Frontal cortex (tissue), 4 donors: ENCODE data around the gene CRACR2B. TPM values are rescaled to one million over a fixed set of nuclear protein-coding genes. Genes with fewer than 3 reads are reported as not detected.

Experiments used
- DNase-seq, 2 donors: peaks; one replicate each; pipeline ENCODE4 v3.0.0; 2012; ENCODE audit warnings: low spot score in 2 of 2
- FAIRE-seq: peaks from 2 replicates; lab custom pipeline; 2012; peaks lifted over from hg19 to GRCh38; lab: Jason Lieb, UNC
- small RNA-seq: library from RNA; depleted of rRNA; stranded (forward); fragments of <200 nt; gene quantifications from one replicate; pipeline ENCODE3, GENCODE V24; 2014
- total RNA-seq: library from RNA; depleted of rRNA; stranded (reverse); fragments of >200 nt; gene quantifications from one replicate; pipeline ENCODE4 v1.2.3, GENCODE V29; 2014
- donor health status: control.
- donor health status: control.
- donor health status: control.

The CRACR2B gene
- total RNA-seq, 1 donor from 2014 or later: 0.82 TPM

GRCh38 chr11:877565-877964, 49.8 kb downstream of the CRACR2B start:
- DNase-seq (no peak), FAIRE-seq (no peak)

- no peak for FAIRE-seq
- DNase-seq: no peak
These were observed 52.7 kb downstream of the CRACR2B start for GRCh38 chr11:880447-880846.

Small RNAs within 50 kb of the gene (small RNA-seq; reads per million reads assigned to genes)
- gene SNORA52: not detected

Other genes with a start within 250 kb of the CRACR2B start
- 0.82 TPM for gene IRF7, start 212.0 kb upstream of the CRACR2B start, total RNA-seq
- gene CDHR5, start 203.0 kb upstream of the CRACR2B start, total RNA-seq: not detected
- not detected for gene SCT, start 200.7 kb upstream of the CRACR2B start, total RNA-seq
- not detected for gene DRD4, start 190.7 kb upstream of the CRACR2B start, total RNA-seq
- gene DEAF1, start 132.7 kb upstream of the CRACR2B start, total RNA-seq: 60.3 TPM
- 11.8 TPM for gene TMEM80, start 132.1 kb upstream of the CRACR2B start, total RNA-seq
- gene EPS8L2, start 121.7 kb upstream of the CRACR2B start, total RNA-seq: 0.41 TPM
- gene TALDO1, start 80.5 kb upstream of the CRACR2B start, total RNA-seq: 77.9 TPM
- gene GATD1, start 50.4 kb upstream of the CRACR2B start, total RNA-seq: 21.2 TPM
- gene CEND1, start 37.8 kb upstream of the CRACR2B start, total RNA-seq: 7.3 TPM
- gene SLC25A22, start 29.6 kb upstream of the CRACR2B start, total RNA-seq: 14.7 TPM
- gene PIDD1, start 22.7 kb upstream of the CRACR2B start, total RNA-seq: 5.7 TPM
- 210 TPM for gene RPLP2, start 18.0 kb upstream of the CRACR2B start, total RNA-seq
- 5.3 TPM for gene PNPLA2, start 9.0 kb upstream of the CRACR2B start, total RNA-seq
- 34.6 TPM for gene CD151, start 5.0 kb downstream of the CRACR2B start, total RNA-seq
- gene POLR2L, start 14.6 kb downstream of the CRACR2B start, total RNA-seq: 17.5 TPM
- 14.3 TPM for gene TSPAN4, start 14.9 kb downstream of the CRACR2B start, total RNA-seq
- 17.5 TPM for gene CHID1, start 82.9 kb downstream of the CRACR2B start, total RNA-seq
- gene AP2A2, start 98.0 kb downstream of the CRACR2B start, total RNA-seq: 34.6 TPM
- gene MUC6, start 208.8 kb downstream of the CRACR2B start, total RNA-seq: not detected
- not detected for gene MUC2, start 247.0 kb downstream of the CRACR2B start, total RNA-seq